ENCODE results near the gene S100PBP. TPM values are rescaled to one million over a fixed set of nuclear protein-coding genes. Genes with fewer than 3 reads are reported as not detected.

S100PBP gene
- total and polyA plus RNA-seq, 12 donors: 14.0 to 50.1 (median 32.9) TPM

DNA sequence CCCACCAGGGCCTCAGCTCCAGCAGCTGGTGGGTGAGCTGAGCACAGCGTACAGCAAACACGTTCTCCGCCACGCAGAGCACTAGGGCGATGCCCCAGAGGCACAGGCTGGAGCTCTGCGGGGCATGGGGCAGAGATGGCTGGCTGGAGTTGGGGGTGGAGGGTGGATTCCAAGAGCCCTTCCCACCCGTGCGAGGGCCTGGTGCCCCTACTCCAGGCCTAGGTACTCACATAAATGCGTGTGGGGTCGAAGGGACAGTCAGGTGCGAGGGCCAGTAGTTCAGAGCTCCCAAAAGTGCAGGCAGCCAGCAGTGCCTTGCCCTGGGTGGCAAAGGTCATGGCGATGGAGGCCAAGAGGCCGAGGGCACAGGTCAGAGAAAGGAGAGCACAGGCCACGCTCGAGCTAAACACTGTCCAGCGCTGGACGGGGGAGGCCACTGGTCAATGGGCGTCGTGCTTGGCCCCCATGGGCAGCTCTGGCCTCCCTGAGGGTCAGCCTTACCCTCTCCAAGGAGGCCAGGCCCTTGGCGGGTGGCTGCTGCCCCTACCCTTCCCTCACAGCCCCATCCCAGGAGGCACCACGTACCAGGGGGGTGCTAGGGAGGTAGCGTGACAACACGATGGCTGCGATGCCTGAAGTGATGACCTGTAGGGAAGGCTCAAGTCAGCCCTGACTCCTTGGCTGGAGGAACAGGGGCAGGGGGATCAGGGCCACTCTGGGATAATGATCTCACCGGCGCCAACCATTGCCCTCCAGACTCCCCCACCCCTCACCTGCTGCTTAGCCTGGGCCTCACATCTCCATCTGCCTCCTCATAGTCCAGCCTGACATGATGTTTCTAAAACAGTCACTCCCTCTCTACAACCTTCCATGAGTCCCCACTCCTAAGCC is 78.1 kb downstream of the S100PBP start:
- peak in 2 of 7 donors; percentile 15 to 50 for DNase-seq

DNA sequence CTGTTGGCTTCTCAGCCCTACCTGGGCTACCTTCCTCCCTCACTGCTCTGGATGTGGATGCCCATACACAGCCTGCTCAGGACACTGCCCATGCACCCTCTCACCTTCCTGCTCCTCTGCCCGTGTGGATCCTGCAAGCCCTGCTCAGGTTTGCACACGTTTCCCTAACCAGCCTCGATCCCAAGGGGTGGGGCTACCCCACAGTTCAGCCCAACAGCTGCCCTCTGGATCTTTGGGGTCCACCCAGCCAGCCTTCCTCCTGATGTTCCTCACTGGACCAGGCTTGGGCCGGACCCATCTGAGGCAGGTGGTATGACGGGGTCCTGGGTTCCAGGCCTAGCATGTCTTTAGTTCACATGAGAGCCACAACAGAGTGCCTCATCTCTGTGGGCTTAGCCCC is 79.0 kb downstream of the S100PBP start:
- DNase-seq: peak in 1 of 7 donors; percentile 11
- no peak overlapping the region for H3K27ac ChIP-seq
- H3K4me3 ChIP-seq: no peak overlapping the region
- H3K4me1 ChIP-seq (replicated peaks in 1 of 2): peaks cover 16 to 19% of the 10 kb centered on the region in 2 donors
- peaks cover 12% of the 10 kb centered on the region for H3K27me3 ChIP-seq
- TF ChIP-seq POLR2A (IDR thresholded peaks at IDR 0.05) (no peak), CTCF (IDR thresholded peaks at IDR 0.05) (no peak)
- no peaks in the 10 kb centered on the region for H3K9me3 ChIP-seq (replicated peaks in 1 of 3)
- H3K36me3 ChIP-seq (replicated peaks in 1 of 2): no peaks in the 10 kb centered on the region
- intact Hi-C loops (cut with DNase I): no loop called here
- WGBS, 4 donors: 83 to 88% (median 85%) methylated on average over 1 to 5 of the region's 5 CpGs

More for the DNA sequence above, 78.1 kb downstream of the S100PBP start:
- Histone ChIP-seq H3K27me3 (peaks cover 12% of the 10 kb centered on the region), H3K27ac (no peak overlapping the region), H3K4me1 (replicated peaks in 1 of 2) (peaks cover 11 to 14% of the 10 kb centered on the region in 2 donors), H3K36me3 (replicated peaks in 1 of 2) (no peaks in the 10 kb centered on the region), H3K4me3 (no peak overlapping the region), H3K9me3 (replicated peaks in 1 of 3) (no peaks in the 10 kb centered on the region)
- 93 to 95% (median 94%) methylated on average over 17 to 26 of the region's 26 CpGs for WGBS, 4 donors
- intact Hi-C loops (cut with DNase I): no loop called here
- no peak for TF ChIP-seq CTCF (IDR thresholded peaks at IDR 0.05)
- no peak for TF ChIP-seq POLR2A (IDR thresholded peaks at IDR 0.05)

DNA sequence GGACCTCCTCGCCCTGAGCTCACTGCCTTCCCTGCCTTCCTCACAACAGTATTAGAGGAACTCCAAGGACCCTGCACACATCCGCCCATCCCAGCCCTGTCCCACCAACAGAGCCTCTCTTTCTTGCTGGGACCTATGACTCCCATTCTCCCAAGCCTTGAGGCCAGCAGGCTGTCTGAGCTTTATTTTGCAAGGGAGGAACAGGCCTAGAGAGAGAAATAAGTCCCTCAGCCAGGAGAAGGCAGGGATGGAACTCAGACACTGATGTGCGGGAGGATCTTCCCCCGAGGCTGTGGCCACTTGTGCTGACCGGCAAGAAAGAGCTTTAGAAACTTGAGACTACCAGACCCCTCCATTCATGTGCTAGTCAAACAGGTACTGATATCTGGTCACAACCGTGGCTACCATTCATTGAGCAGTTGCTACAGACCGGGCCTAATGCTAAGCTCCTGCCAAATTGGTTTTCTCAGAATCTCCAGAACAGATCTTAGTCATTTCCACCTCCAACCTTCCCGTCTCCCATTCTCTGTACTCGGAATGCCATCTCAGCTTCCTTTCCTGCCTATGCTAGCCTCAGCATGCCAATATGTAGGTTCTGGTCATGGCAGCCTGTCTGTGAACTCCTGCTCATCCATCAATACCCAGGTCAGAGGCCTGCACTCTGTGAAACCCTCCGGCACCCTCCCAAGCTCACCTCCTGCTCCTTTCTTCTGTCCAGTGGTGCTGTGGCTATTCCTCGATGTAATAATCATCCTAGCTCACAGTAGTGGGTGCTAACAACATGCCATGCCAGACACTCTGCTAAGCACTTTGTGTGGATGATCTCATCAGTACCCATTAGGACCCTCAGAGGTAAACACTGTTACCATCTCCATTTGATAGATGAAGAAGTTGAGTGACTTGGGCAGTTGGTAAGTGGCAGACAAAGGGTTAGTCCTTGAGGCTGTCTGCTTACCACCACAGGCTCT is 79.9 kb downstream of the S100PBP start:
- Histone ChIP-seq H3K36me3 (replicated peaks in 1 of 2) (no peaks in the 10 kb centered on the region), H3K27me3 (peaks cover 7% of the 10 kb centered on the region), H3K9me3 (replicated peaks in 1 of 3) (no peaks in the 10 kb centered on the region), H3K4me1 (replicated peaks in 1 of 2) (peaks cover 16 to 23% of the 10 kb centered on the region in 2 donors), H3K4me3 (no peak overlapping the region), H3K27ac (no peak overlapping the region)
- no peak for DNase-seq
- intact Hi-C loops (cut with DNase I): no loop called here
- TF ChIP-seq CTCF (IDR thresholded peaks at IDR 0.05) (no peak), POLR2A (IDR thresholded peaks at IDR 0.05) (no peak)
- 84 to 90% (median 86%) methylated on average over 10 to 11 of the region's 11 CpGs for WGBS, 4 donors

GRCh38 chr1:32898056-32898455 is 80.6 kb downstream of the S100PBP start:
- intact Hi-C loops (cut with DNase I): no loop called here
- Histone ChIP-seq H3K36me3 (replicated peaks in 1 of 2) (no peaks in the 10 kb centered on the region), H3K27ac (no peak overlapping the region), H3K4me1 (replicated peaks in 1 of 2) (peaks cover 13 to 18% of the 10 kb centered on the region in 2 donors), H3K27me3 (peaks cover under 1% of the 10 kb centered on the region), H3K4me3 (no peak overlapping the region), H3K9me3 (replicated peaks in 1 of 3) (no peaks in the 10 kb centered on the region)
- TF ChIP-seq POLR2A (IDR thresholded peaks at IDR 0.05): no peak
- no peak for TF ChIP-seq CTCF (IDR thresholded peaks at IDR 0.05)
- no peak for DNase-seq
- WGBS, 4 donors: 93 to 100% (median 96%) methylated on average over 1 to 9 of the region's 9 CpGs
